IPS DF 4.7 (cell line): ENCODE results near the gene CHPT1.
"Not testable (repeated sequence)": the region's sequence is repeated elsewhere in the genome, so short reads cannot be mapped to it uniquely, and the experiment has no call there.

ENCODE experiments used
- DNase-seq: peaks from one replicate; pipeline ENCODE4 v3.0.0-alpha.2; 2013; ENCODE audit warnings: low spot score; ENCODE audit errors: extremely low read depth

The CHPT1 gene

GRCh38 chr12:101719566-101719965, 22.1 kb downstream of the CHPT1 start:
- DNase-seq, result no peak

- DNase-seq, result no peak
These were observed 22.7 kb downstream of the CHPT1 start for GRCh38 chr12:101720118-101720517.

GRCh38 chr12:101722392-101722791, 25.0 kb downstream of the CHPT1 start:
- DNase-seq, result no peak

- no peak for DNase-seq
These were observed 29.7 kb downstream of the CHPT1 start for GRCh38 chr12:101727098-101727497.

GRCh38 chr12:101729842-101730241, 32.4 kb downstream of the CHPT1 start:
- DNase-seq, result no peak

- no peak for DNase-seq
These were observed 34.9 kb downstream of the CHPT1 start for GRCh38 chr12:101732318-101732717.

GRCh38 chr12:101733166-101733565, 35.7 kb downstream of the CHPT1 start:
- no peak for DNase-seq

- not testable (repeated sequence) for DNase-seq
These were observed 37.0 kb downstream of the CHPT1 start for GRCh38 chr12:101734482-101734881.

GRCh38 chr12:101737476-101737875, 40.0 kb downstream of the CHPT1 start:
- DNase-seq, result no peak

- no peak for DNase-seq
These were observed 41.7 kb downstream of the CHPT1 start, which contains the start of gene SYCP3 for GRCh38 chr12:101738920-101739665. Gene SYCP3, minus strand, starts transcription at chr12:101739462. Its CDS starts 1,527 bp downstream, at chr12:101737935.

GRCh38 chr12:101740566-101740965, 43.1 kb downstream of the CHPT1 start:
- no peak for DNase-seq

GRCh38 chr12:101740980-101741379, 43.5 kb downstream of the CHPT1 start:
- DNase-seq, result no peak

GRCh38 chr12:101743242-101743641, 45.8 kb downstream of the CHPT1 start:
- no peak for DNase-seq

- DNase-seq, result no peak
These were observed 46.5 kb downstream of the CHPT1 start for GRCh38 chr12:101743724-101744472.

GRCh38 chr12:101745481-101745880, 48.0 kb downstream of the CHPT1 start:
- no peak for DNase-seq

- DNase-seq, result no peak
These were observed 48.8 kb downstream of the CHPT1 start for GRCh38 chr12:101746196-101746595.

- DNase-seq, result no peak
These were observed 49.2 kb downstream of the CHPT1 start for GRCh38 chr12:101746661-101747060.

GRCh38 chr12:101747697-101748096, 50.3 kb downstream of the CHPT1 start:
- no peak for DNase-seq

- no peak for DNase-seq
These were observed 51.5 kb downstream of the CHPT1 start for GRCh38 chr12:101748907-101749306.

- no peak for DNase-seq
These were observed 52.2 kb downstream of the CHPT1 start for GRCh38 chr12:101749657-101750056.

GRCh38 chr12:101750152-101750551, 52.7 kb downstream of the CHPT1 start:
- DNase-seq, result no peak

GRCh38 chr12:101759396-101760047, 62.1 kb downstream of the CHPT1 start:
- no peak for DNase-seq
